Vagina (tissue), 2 donors: ENCODE measurements around the gene DGKG. TPM values are rescaled to one million over a fixed set of nuclear protein-coding genes. Genes with fewer than 3 reads are reported as not detected.

Experiments used
- DNase-seq, 2 donors: peaks; one replicate each; pipeline ENCODE4 v3.0.0-alpha.2; 2017; ENCODE audit errors: extremely low spot score in 2 of 2
- H3K27ac ChIP-seq: fragments of 200-600 bp; sonication (generic); one replicate; pipeline ENCODE4 v1.5.1; 2019
- H3K27me3 ChIP-seq: fragments of 200-600 bp; sonication (generic); one replicate; pipeline ENCODE4 v1.5.1; 2019
- H3K36me3 ChIP-seq, 2 donors: fragments of 200-600 bp; sonication (generic); one replicate each; pipeline ENCODE4 v1.5.1; 2017 to 2019
- H3K4me1 ChIP-seq: fragments of 200-600 bp; sonication (generic); one replicate; pipeline ENCODE4 v1.5.1; 2019
- H3K4me3 ChIP-seq, 2 donors: fragments of 200-600 bp; sonication (generic); 1 replicate in 1 of 2; 2 replicates in 1 of 2; pipeline ENCODE4 v1.5.1; 2016 to 2019
- H3K9me3 ChIP-seq: fragments of 200-600 bp; sonication (generic); one replicate; pipeline ENCODE4 v1.5.1; 2019
- CTCF ChIP-seq, 3 experiments: fragments of 450-650 bp in 2 of 3; fragments of 200-600 bp in 1 of 3; sonication (generic) in 1 of 3; IDR thresholded peaks; one replicate each; pipeline ENCODE4 v1.5.1; 2017 to 2019; ENCODE audit warnings: antibody characterized with exemption in 3 of 3, mild to moderate bottlenecking in 2 of 3, moderate library complexity in 2 of 3
- POLR2A ChIP-seq, 2 donors: fragments of 450-650 bp; IDR thresholded peaks; one replicate each; pipeline ENCODE4 v1.6.1; 2017; ENCODE audit warnings: antibody characterized with exemption in 2 of 2, mild to moderate bottlenecking in 2 of 2, moderate library complexity in 2 of 2
- POLR2AphosphoS5 ChIP-seq, 2 donors: sonication (generic); formaldehyde crosslinking; IDR thresholded peaks; one replicate each; pipeline ENCODE4 v1.9.0; 2017; ENCODE audit warnings: antibody characterized with exemption in 2 of 2, mild to moderate bottlenecking in 2 of 2, low read depth in 1 of 2; ENCODE audit not compliant: insufficient read depth in 1 of 2
- intact Hi-C: fragments of 100-400 bp; cut with DNase I; formaldehyde crosslinking; loops from one replicate; pipeline ENCODE4 v1.15.1; 2023
- total RNA-seq: library from RNA; depleted of rRNA; stranded (reverse); fragments of >200 nt; gene quantifications from one replicate; pipeline ENCODE4 v1.2.3, GENCODE V29; 2016

Gene DGKG
- total RNA-seq, 1 donor from 2014 or later: 2.5 TPM

- Histone ChIP-seq H3K36me3 (no peaks in the 10 kb centered on the region), H3K27me3 (no peaks in the 10 kb centered on the region), H3K4me3 (no peak overlapping the region), H3K9me3 (no peaks in the 10 kb centered on the region), H3K4me1 (no peaks in the 10 kb centered on the region), H3K27ac (no peak overlapping the region)
- no peak for DNase-seq
- no peak for TF ChIP-seq POLR2AphosphoS5 (IDR thresholded peaks at IDR 0.05; ENCODE audit: insufficient read depth in 1 of 2, low read depth in 1 of 2)
- TF ChIP-seq CTCF (IDR thresholded peaks at IDR 0.05): no peak
- no peak for TF ChIP-seq POLR2A (IDR thresholded peaks at IDR 0.05)
- intact Hi-C loops: no loop called here
Measured at GRCh38 chr3:186216900-186217819, 144.9 kb downstream of the DGKG start.

- Histone ChIP-seq H3K27me3 (no peaks in the 10 kb centered on the region), H3K4me3 (no peak overlapping the region), H3K4me1 (peaks cover 17% of the 10 kb centered on the region), H3K9me3 (no peaks in the 10 kb centered on the region), H3K27ac (no peak overlapping the region), H3K36me3 (no peaks in the 10 kb centered on the region)
- no peak for DNase-seq
- no peak for TF ChIP-seq POLR2A (IDR thresholded peaks at IDR 0.05)
- no peak for TF ChIP-seq POLR2AphosphoS5 (IDR thresholded peaks at IDR 0.05; ENCODE audit: insufficient read depth in 1 of 2, low read depth in 1 of 2)
- TF ChIP-seq CTCF (IDR thresholded peaks at IDR 0.05): no peak
- intact Hi-C loops: no loop called here
Measured at GRCh38 chr3:186214670-186215069, 147.4 kb downstream of the DGKG start.

- DNase-seq: no peak
- peaks cover 21% of the 10 kb centered on the region for H3K4me1 ChIP-seq
- intact Hi-C loops: no loop called here
Measured at GRCh38 chr3:186213946-186214345, 148.1 kb downstream of the DGKG start.

GRCh38 chr3:186212611-186213010 is 149.4 kb downstream of the DGKG start:
- Histone ChIP-seq H3K36me3 (no peaks in the 10 kb centered on the region), H3K4me3 (no peak overlapping the region), H3K4me1 (peaks cover 21% of the 10 kb centered on the region), H3K9me3 (no peaks in the 10 kb centered on the region), H3K27me3 (no peaks in the 10 kb centered on the region), H3K27ac (no peak overlapping the region)
- intact Hi-C loops: no loop called here
- no peak for DNase-seq
- TF ChIP-seq CTCF (IDR thresholded peaks at IDR 0.05) (no peak), POLR2AphosphoS5 (IDR thresholded peaks at IDR 0.05; ENCODE audit: insufficient read depth in 1 of 2, low read depth in 1 of 2) (no peak), POLR2A (IDR thresholded peaks at IDR 0.05) (no peak)

More at GRCh38 chr3:186213946-186214345, 148.1 kb downstream of the DGKG start:
- TF ChIP-seq CTCF (IDR thresholded peaks at IDR 0.05) (no peak), POLR2AphosphoS5 (IDR thresholded peaks at IDR 0.05; ENCODE audit: insufficient read depth in 1 of 2, low read depth in 1 of 2) (no peak), POLR2A (IDR thresholded peaks at IDR 0.05) (no peak)
- Histone ChIP-seq H3K4me3 (no peak overlapping the region), H3K36me3 (no peaks in the 10 kb centered on the region), H3K27ac (no peak overlapping the region), H3K9me3 (no peaks in the 10 kb centered on the region), H3K27me3 (no peaks in the 10 kb centered on the region)
